ENCODE data around the gene C9orf85.

GRCh38 chr9:71937070-71937625 is 25.7 kb downstream of the C9orf85 start:
- no peak for TF ChIP-seq CTCF (IDR thresholded peaks at IDR 0.05)
- TF ChIP-seq POLR2A (IDR thresholded peaks at IDR 0.05), result no peak
